Measurements from ENCODE around the gene RPUSD1.

RPUSD1 gene

DNA sequence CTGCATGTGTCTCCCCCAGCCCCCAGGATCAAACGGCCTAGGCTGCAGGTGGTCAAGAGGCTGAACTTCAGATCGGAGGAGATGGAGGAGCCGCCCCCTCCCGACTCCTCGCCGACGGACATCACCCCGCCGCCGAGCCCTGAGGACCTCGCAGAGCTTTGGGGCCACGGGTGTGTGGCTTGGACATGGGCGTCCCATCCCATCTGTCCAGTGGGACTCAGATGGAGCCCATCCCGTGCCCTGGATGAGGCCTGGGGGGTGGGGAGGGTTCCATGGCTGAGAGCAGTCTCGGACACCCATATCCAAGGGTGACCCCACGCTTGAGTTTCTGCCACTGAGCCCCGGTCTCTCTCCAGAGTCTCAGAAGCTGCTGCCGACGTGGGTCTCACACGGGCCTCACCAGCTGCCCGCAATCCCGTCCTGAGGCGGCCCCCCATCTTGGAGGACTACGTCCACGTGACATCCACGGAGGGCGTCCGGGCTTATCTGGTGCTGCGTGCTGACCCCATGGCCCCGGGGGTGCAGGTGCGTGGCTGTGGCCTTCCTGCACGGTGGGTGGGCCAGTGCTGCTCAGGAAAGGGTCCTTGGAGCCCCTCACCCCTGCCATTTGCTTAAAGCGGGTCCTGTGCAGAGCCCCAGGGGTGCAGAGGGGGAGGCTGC lies 1.1 kb upstream of the RPUSD1 start:
- Histone ChIP-seq H3K4me1 (ENCODE audit: low read depth, poor library complexity, severe bottlenecking) (peaks cover 10% of the 10 kb centered on the region), H3K4me2 (peak overlapping the region; percentile 93), H3K27me3 (ENCODE audit: insufficient read depth, low read depth) (no peaks in the 10 kb centered on the region), H4K20me1 (ENCODE audit: insufficient read depth) (no peaks in the 10 kb centered on the region), H3K4me3 (IDR thresholded peaks at IDR 0.05; ENCODE audit: insufficient read depth, low read depth, low read length) (no peak overlapping the region), H3K79me2 (ENCODE audit: insufficient read depth, low read depth) (peaks cover 16% of the 10 kb centered on the region; the same call in 1 of the 2 replicates), H3K36me3 (ENCODE audit: insufficient read depth) (no peaks in the 10 kb centered on the region), H3K27ac (no peak overlapping the region), H3K9ac (peak overlapping the region; percentile 55; the same call in 1 of the 2 replicates), H2AFZ (ENCODE audit: low read depth) (no peak overlapping the region)
- TF ChIP-seq, protein P1, sequence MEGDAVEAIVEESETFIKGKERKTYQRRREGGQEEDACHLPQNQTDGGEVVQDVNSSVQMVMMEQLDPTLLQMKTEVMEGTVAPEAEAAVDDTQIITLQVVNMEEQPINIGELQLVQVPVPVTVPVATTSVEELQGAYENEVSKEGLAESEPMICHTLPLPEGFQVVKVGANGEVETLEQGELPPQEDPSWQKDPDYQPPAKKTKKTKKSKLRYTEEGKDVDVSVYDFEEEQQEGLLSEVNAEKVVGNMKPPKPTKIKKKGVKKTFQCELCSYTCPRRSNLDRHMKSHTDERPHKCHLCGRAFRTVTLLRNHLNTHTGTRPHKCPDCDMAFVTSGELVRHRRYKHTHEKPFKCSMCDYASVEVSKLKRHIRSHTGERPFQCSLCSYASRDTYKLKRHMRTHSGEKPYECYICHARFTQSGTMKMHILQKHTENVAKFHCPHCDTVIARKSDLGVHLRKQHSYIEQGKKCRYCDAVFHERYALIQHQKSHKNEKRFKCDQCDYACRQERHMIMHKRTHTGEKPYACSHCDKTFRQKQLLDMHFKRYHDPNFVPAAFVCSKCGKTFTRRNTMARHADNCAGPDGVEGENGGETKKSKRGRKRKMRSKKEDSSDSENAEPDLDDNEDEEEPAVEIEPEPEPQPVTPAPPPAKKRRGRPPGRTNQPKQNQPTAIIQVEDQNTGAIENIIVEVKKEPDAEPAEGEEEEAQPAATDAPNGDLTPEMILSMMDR (conservative IDR thresholded peaks at IDR 0.05; ENCODE audit: low read depth, low read length): no peak

DNA sequence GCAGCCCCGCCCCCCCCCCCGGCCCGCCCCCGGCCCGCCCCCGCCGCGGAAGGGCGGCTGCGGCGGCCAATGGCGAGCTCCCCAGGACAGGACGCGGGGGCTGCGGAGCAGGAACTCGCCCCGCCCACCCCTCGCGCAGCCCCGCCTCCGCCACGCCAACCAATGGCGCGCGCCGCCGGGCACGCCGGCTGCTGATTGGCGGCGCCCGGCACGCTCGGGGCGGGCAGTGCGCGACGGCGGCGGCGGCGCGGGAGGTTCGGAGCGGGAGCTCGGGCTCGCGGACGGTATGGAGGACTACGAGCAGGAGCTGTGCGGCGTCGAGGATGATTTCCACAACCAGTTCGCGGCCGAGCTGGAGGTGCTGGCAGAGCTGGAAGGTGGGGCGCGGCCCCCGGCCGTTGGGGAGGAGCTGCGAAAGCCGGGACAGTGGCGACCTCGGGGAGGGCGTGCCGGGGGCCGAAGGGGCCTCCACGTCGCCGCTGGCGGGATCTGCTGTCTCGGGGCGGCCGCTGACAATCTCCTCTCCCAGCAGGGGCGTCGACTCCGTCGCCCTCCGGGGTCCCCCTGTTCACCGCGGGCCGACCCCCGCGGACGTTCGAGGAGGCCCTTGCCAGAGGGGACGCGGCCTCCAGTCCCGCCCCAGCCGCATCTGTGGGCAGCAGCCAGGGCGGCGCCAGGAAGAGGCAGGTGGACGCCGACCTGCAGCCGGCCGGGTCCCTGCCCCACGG lies 382 bp upstream of the RPUSD1 start, which contains the start of gene CHTF18:
CHTF18 (plus strand) TSS at position 222 of the 728 bp plus-strand sequence; CDS start at position 287, 65 bp downstream.
- H3K9ac ChIP-seq: peak within 1 kb of the TSS; percentile 68
- TF ChIP-seq, protein P1 (conservative IDR thresholded peaks at IDR 0.05; ENCODE audit: low read depth, low read length): no peak
- peaks cover 10% of the 10 kb centered on the region for H3K4me1 ChIP-seq (ENCODE audit: low read depth, poor library complexity, severe bottlenecking)
- H3K27me3 ChIP-seq (ENCODE audit: insufficient read depth, low read depth): peaks cover 6% of the 10 kb centered on the region; the same call in 1 of the 2 replicates
- peak within 1 kb of the TSS; percentile 97 for H2AFZ ChIP-seq (ENCODE audit: low read depth)
- no peaks in the 10 kb centered on the region for H3K36me3 ChIP-seq (ENCODE audit: insufficient read depth)
- no peak within 1 kb of the TSS for H3K4me3 ChIP-seq (IDR thresholded peaks at IDR 0.05; ENCODE audit: insufficient read depth, low read depth, low read length)
- H4K20me1 ChIP-seq (ENCODE audit: insufficient read depth): no peaks in the 10 kb centered on the region
- H3K79me2 ChIP-seq (ENCODE audit: insufficient read depth, low read depth): peaks cover 16% of the 10 kb centered on the region; the same call in 1 of the 2 replicates
- H3K27ac ChIP-seq: no peak within 1 kb of the TSS
- peak within 1 kb of the TSS; percentile 93 for H3K4me2 ChIP-seq

DNA sequence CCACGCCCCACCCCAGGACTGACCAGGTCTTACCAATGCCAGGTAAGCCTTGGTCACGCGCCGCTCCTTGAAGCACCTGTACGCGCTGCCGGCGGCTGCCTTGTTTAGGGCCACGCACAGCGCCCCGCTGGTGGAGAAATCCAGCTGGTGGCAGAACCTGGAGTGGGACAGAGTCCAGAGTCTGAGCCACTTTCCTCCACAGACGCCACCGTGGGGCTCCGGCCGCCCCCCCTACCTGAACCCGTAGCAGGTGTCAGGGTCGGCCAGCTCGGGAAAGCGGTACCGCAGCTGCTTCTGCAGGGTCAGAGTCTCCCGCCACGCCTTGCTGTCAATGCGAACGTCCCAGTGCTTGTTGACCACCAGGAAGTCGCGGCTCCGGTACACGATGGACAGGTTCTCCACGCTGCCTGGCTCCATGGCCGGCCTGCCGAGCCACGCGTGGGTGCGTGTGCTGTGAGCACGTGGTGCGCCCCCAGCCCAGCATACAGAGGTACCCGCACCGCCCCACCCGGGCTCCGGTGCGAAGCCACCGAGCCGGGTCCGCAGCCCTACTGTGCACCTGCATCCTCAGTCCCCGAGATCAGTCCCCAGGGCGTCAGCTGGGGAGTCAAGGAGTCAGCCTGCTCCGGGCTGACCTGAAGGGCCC lies 737 bp downstream of the RPUSD1 start:
- H3K36me3 ChIP-seq (ENCODE audit: insufficient read depth): no peaks in the 10 kb centered on the region

More for the DNA sequence above, 737 bp downstream of the RPUSD1 start:
- Histone ChIP-seq H3K27me3 (ENCODE audit: insufficient read depth, low read depth) (peaks cover 17% of the 10 kb centered on the region), H2AFZ (ENCODE audit: low read depth) (peak overlapping the region; percentile 22; the same call in 1 of the 2 replicates), H3K4me1 (ENCODE audit: low read depth, poor library complexity, severe bottlenecking) (peaks cover 10% of the 10 kb centered on the region), H3K79me2 (ENCODE audit: insufficient read depth, low read depth) (peaks cover 16% of the 10 kb centered on the region; the same call in 1 of the 2 replicates), H4K20me1 (ENCODE audit: insufficient read depth) (no peaks in the 10 kb centered on the region), H3K4me2 (peak overlapping the region; percentile 86), H3K9ac (peak overlapping the region; percentile 68), H3K27ac (no peak overlapping the region), H3K4me3 (IDR thresholded peaks at IDR 0.05; ENCODE audit: insufficient read depth, low read depth, low read length) (no peak overlapping the region)
- TF ChIP-seq, protein P1 (conservative IDR thresholded peaks at IDR 0.05; ENCODE audit: low read depth, low read length): no peak
